RWPE2 (cell line): Measurements from ENCODE around the gene CDKL4.
A peak's percentile ranks its signal among the peaks of the same experiment; 100 is the strongest.
"Not testable (repeated sequence)": the region's sequence is repeated elsewhere in the genome, so short reads cannot be mapped to it uniquely, and the experiment has no call there.

Experiments used
- ATAC-seq: fragments of 200-7000 bp; cut with Tn5 transposase; 3 replicates; pipeline ENCODE4 v1.9.1; 2021; ENCODE audit warnings: low read depth
- DNase-seq: peaks from one replicate; pipeline ENCODE4 v3.0.0-alpha.2; 2020; ENCODE audit warnings: low spot score
- H3K27ac ChIP-seq: fragments of 450-650 bp; 2 replicates; pipeline ENCODE4 v1.5.1; 2017; ENCODE audit warnings: mild to moderate bottlenecking; ENCODE audit not compliant: poor library complexity, severe bottlenecking
- H3K27me3 ChIP-seq: fragments of 250-450 bp; sonication (Bioruptor Pico); 2 replicates; pipeline ENCODE4 v1.5.1; 2021; ENCODE audit warnings: mild to moderate bottlenecking, moderate library complexity; ENCODE audit not compliant: insufficient read depth, poor library complexity, severe bottlenecking
- H3K36me3 ChIP-seq: fragments of 250-450 bp; sonication (Bioruptor Pico); 2 replicates; pipeline ENCODE4 v1.5.1; 2020; ENCODE audit warnings: low read depth, mild to moderate bottlenecking, moderate library complexity
- H3K4me1 ChIP-seq: fragments of 250-450 bp; sonication (Bioruptor Pico); 2 replicates; pipeline ENCODE4 v1.5.1; 2021; ENCODE audit warnings: mild to moderate bottlenecking, moderate library complexity; ENCODE audit not compliant: insufficient read depth, poor library complexity, severe bottlenecking
- H3K4me3 ChIP-seq: fragments of 250-450 bp; sonication (Bioruptor Pico); 2 replicates; pipeline ENCODE4 v1.5.1; 2021; ENCODE audit warnings: mild to moderate bottlenecking, moderate library complexity; ENCODE audit not compliant: severe bottlenecking
- H3K9me3 ChIP-seq: fragments of 250-450 bp; sonication (Bioruptor Pico); 2 replicates; pipeline ENCODE4 v1.5.1; 2021; ENCODE audit warnings: mild to moderate bottlenecking, moderate library complexity; ENCODE audit not compliant: severe bottlenecking
- CTCF ChIP-seq: fragments of 450-650 bp; IDR thresholded peaks from one replicate; pipeline ENCODE4 v1.5.1; 2017; ENCODE audit warnings: mild to moderate bottlenecking, moderate library complexity; ENCODE audit not compliant: poor library complexity, severe bottlenecking

Gene CDKL4

GRCh38 chr2:39247512-39248043, 3.8 kb upstream of the CDKL4 start:
- Histone ChIP-seq H3K4me3 (no peak overlapping the region), H3K4me1 (no peaks in the 10 kb centered on the region), H3K27me3 (no peaks in the 10 kb centered on the region), H3K9me3 (no peaks in the 10 kb centered on the region), H3K36me3 (peaks cover 20% of the 10 kb centered on the region), H3K27ac (no peak overlapping the region)
- DNase-seq (no peak), ATAC-seq (no peak)
- no peak for TF ChIP-seq CTCF

- no peaks in the 10 kb centered on the region for H3K9me3 ChIP-seq
- H3K27me3 ChIP-seq = no peaks in the 10 kb centered on the region
- no peak overlapping the region for H3K4me3 ChIP-seq
- H3K27ac ChIP-seq = no peak overlapping the region
- peaks cover 15% of the 10 kb centered on the region for H3K36me3 ChIP-seq
- DNase-seq (no peak), ATAC-seq (no peak)
- TF ChIP-seq CTCF = no peak
- H3K4me1 ChIP-seq = no peaks in the 10 kb centered on the region
These were observed 2.7 kb upstream of the CDKL4 start for GRCh38 chr2:39246382-39246980.

DNA sequence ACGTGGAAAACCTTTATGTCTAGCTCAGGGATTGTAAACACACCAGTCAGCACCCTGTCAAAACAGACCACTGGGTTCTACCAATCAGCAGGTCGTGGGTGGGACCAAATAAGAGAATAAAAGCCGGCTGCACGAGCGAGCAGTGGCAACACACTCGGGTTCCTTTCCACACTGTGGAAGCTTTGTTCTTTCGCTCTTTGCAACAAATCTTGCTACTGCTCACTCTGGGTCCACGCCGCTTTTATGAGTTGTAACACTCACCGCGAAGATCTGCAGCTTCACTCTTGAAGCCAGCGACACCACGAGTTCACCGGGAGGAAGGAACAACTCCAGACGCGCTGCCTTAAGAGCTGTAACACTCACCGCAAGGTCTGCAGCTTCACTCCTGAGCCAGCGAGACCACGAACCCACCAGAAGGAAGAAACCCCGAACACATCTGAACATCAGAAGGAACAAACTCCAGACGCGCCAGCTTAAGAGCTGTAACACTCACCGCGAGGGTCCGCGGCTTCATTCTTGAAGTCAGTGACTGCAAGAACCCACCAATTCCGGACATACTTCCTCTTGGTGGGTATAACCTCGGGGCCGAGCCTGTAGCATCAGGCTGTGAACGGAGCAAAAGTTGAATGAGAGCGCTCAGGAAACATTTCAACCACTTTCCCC, 1.3 kb upstream of the CDKL4 start:
- H3K27me3 ChIP-seq, DNase-seq, H3K27ac ChIP-seq, H3K4me1 ChIP-seq, H3K36me3 ChIP-seq, H3K4me3 ChIP-seq, ATAC-seq, H3K9me3 ChIP-seq: not testable (repeated sequence)

- H3K9me3 ChIP-seq, H3K27me3 ChIP-seq, H3K36me3 ChIP-seq, DNase-seq, ATAC-seq, H3K27ac ChIP-seq, H3K4me1 ChIP-seq: not testable (repeated sequence)
- H3K4me3 ChIP-seq = peak overlapping the region; percentile 40
These were observed 582 bp upstream of the CDKL4 start for GRCh38 chr2:39244241-39244862.

- Histone ChIP-seq H3K4me1 (no peaks in the 10 kb centered on the region), H3K9me3 (no peaks in the 10 kb centered on the region), H3K27ac (no peak overlapping the region), H3K4me3 (no peak overlapping the region), H3K27me3 (no peaks in the 10 kb centered on the region), H3K36me3 (no peaks in the 10 kb centered on the region)
- ATAC-seq = no peak
- TF ChIP-seq CTCF = no peak
- no peak for DNase-seq
These were observed 2.2 kb downstream of the CDKL4 start for GRCh38 chr2:39241588-39241987.
